Suppressor macrophage treated with lipopolysaccharide for 1 hour (primary cell): ENCODE data around the gene ECM2.
A peak's percentile ranks its signal among the peaks of the same experiment; 100 is the strongest.

Experiments used
- DNase-seq, 3 donors: peaks; one replicate each; pipeline ENCODE4 v3.0.0-alpha.2; 2020 to 2022

The ECM2 gene

DNA sequence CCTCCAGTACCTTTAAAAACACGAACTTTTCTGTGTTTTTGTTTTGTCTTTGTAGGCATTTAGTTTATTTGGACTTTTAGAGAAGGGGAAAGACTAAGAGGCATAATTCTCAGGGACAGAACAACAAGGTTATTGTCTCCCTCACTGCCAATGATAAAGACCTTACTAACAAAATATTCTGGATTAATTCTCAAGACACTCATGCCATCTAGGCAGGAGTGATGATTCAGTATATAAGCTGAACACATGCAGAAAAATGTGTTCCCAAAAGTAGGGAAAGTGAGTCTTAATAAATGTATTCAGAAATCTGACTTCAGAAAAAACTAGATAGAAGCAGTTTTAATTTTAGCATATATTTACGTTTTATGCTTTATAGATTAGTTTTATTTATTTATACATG lies 36.1 kb downstream of the ECM2 start:
- DNase-seq = no peak

DNA sequence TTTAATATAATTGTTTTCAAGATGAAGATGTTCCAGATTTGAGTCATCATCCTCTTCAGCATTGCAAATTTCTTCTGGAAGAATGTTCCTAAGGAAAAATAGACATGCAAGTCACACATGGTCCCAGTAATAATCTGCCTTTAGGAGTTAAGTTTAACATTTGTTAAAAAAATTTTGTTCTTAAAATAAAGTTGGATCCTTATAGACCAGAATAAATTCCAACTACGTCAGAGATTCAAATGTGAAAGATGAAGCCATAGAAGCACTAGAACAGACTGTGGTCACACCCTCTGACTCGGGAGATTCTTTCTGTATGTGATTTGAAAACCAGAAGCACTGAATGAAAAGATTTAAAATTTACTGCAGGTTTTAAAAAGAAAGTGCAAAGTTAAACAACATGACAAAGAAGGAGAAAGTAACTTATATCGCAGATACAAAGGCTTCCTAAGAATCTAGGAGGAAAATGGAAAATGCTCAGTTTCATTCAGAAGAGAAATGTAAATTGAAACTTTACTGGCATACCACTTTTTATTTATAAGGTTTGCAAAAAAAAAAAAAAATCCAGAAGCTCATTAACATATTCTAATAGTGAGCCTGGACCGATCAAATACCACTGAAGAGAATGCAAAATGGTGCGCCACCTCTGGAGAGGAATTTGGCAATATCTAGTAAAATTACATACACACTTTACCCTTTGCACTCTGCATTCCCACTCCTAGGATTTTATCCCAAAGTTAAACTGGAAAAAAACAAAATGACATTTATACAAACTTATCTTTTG lies 39.2 kb downstream of the ECM2 start:
- no peak for DNase-seq

DNA sequence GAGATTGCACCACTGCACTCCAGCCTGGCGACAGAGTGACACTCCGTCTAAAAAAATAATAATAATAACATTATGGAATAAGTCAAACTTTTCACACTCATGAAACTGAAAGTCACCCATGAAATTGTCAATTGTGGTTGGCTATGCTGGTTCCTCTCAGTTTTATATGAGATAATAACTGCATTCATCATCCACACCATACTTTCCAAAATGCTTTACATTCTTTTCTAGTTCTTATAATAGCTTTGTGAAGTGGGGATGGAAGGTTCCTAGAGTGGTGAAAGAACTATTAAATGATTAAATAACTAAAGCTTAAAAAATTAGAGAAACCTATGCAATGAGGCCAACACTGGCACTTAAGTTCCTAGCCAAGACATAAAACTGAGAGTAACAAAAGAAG lies 40.9 kb downstream of the ECM2 start:
- no peak for DNase-seq

DNA sequence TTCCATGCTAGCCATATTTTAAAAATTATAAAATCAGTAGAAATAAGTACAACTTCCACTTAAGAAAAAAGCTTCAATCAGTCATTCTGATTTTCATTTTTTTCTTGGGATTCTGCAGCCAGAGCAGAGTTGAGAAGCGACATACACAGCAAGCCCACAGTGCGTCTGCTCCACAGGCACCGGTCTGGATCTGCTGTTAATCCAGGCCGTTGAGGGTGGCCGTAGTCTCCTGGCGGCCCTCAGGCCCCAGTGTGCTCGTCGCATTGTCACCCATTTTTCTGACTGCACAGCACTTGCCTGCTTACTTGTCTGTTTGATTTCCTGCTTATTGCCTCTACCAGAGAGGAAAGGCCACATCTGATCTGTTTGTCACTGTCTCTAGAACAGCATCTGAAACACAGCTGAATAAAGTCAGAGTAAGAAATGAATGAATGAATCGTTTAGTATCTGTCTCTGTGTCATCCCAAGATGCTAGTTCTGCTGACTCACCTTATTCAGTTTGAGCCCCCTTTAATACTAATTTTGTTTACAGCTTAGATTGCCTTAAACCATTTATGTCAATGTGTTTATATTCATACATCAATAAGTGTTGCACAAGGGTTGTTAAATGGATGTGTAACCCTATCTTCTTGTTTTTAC lies 41.9 kb downstream of the ECM2 start:
- DNase-seq = no peak

DNA sequence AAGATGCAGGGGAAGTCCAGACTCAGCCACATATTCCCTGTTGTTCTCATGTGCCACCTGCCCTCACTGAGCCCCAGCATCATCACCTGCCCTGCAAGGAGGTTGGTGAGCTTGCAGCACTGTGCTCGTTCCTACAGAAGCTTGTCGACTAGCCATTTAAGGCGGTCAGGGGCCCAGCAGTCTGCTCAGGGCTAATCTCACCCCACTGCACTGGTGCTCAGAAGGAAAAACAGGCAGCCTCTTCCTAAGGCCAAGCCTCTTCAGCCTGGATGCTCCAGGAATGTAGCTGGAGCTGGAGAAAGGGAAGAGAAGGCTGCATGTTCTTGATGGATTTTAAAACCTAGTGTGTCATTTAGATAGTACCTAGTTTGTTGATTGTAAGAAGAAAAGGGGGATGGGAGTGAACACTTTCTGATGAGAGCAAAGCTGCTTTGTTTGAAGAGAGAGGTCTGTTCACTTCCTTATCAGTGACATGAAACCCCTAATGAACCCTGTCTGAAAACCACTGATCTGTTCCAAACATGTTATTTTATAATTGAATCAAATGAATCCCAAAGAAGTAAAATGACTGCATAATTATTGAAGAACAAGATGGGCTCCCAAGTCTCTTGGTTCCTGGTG lies 42.9 kb downstream of the ECM2 start:
- no peak for DNase-seq

DNA sequence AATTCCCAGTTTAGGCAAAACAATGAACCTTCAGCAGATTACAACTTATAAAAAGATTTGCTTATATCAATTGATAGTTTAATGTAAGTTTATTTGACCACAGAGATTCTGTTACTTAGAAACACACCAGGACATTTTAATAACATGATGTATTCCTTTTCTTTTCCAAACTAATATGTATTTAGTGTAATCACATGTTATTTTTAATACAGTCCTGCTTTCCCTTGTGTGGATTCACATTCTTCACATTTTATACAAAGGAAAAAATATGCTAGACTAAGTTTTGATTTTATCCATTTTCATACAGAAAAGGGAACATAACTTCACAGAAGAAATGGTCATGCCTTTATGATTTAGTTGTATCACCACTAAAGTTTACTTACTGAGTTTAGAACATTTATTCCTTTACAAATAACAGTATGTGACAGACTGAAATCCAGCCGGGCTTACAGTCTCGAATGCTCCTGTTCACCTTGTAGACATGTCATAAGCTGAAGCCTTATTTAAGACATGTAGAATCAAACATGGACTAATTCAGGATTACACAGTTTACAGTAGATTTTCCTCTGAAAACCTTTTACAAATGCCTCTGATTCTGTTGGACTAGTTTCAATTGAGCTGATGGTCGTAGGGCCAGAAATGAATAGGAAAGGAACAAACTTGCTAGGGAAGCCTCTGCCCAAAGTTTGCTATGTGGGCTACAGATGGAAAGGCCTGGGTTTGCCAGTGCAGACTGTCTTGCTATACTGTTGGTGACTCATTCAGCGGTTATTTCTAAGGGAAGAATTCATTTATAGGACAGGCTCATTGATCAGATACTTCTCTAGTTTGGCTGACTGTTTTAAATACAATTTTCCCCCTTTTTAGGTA lies 46.9 kb downstream of the ECM2 start:
- DNase-seq = no peak

DNA sequence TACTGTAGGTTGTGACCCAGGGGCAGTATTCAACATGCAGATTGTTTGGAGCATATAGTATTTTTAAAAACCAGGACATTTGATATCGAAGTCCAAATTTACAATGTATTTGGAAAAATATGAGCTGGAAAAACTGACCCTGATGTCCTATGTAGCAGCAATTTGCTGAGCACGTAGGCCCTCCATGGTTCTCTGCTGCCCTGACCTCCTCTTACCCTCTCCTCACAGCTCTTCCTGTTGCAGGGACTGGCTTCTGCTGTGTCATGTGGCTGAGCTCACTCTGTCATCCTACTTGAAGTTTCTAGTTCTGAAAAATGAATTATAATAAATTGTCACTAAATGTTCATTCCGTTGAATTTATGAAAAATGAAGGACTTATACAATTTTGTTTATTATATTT lies 49.4 kb downstream of the ECM2 start:
- DNase-seq = peak in 2 of 3 donors; percentile 25 to 32

DNA sequence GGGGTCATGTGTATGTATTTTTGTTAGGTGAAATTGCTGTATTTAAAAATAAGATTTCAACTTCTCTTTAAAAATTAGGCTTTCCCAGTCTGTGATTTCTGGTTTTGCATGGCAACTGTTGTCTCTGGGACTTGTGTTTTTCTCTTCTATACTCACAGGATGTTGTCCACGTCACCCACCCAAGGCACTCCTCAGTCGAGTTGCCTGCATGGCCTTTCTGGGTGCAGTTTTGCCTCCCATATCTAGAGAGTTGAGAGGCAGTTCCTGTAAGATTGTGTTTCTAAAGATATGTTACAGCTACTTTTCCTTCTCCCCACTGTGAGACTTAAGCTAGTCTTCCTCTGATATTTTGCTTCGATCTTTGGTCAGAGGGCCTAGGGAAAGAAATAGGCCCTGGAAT lies 51.2 kb downstream of the ECM2 start:
- DNase-seq = no peak

DNA sequence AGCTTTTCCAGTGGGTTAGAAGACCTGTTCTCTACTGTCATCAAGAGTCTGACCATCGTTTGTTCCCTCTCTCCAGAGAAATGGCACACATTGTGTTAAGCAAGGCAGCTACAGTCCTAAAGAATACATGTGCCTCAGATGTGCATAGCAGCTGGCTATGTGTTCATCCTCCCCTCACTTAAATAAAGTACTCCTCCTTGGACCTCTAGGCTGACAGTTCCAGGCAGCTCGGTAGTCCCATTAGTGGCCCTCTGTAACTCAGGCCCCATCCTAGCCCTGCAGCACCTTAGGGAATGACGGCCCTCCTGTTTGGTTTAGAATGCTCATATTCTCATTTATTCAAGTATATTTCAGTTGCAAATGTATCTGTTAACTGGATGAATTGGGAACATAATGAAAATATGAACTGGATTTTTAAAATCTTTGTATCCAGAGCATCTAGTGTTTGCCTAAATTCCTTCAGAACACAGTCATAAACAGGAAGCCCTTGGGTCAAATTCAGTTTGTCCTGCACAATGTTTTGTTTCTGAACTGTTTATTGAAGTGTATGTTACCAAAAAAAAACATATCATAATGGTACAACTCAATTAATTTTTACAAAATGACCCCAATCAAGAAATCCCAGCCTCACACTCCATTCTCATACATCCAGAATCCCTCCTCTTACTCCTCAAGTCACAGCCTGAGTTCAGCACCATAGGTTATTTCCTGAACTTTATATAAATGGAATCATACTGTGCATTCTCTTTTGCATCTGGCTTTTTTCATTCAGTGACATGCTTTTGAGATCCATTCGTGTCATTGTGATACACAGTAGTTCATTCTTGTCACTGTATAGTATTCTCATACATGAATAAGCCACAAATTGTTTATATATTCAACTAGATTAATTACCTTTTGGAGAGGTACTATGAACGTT lies 51.9 kb downstream of the ECM2 start:
- no peak for DNase-seq

DNA sequence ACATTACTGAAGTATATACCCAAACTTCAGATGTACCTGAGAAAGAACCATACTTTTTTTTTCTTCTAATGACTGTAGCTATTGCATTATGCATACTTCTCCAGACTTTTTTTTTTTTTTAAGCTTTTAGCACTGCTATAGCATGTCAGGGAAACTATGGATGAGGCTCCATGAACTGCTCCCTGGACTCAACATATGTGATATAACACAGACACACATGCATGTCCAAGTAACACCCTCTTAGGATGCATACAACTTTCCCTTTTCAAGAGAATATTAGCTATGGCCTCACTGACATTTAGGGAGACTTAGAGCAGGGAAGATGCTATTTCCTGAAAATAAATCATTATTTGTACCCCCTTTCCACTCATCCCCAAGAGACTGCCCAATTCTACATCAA lies 53.0 kb downstream of the ECM2 start:
- no peak for DNase-seq

DNA sequence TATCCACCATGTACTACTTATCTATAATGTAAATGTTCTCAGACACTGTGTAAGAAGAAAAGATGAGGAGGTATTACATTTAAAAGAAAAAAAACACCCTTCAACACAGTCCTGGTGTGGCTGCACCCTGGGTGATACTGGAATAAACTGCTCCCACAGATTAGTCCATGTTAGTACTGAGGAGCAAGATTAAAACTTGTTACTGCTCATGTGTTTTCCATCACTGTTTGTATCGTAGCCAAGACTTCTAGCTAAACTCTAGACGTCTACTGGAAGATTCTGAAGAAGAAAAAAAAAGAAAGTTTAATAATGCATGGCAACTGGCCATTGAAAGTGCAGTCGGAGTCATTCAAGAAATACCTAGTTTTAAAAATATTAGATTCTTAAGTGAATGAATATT lies 53.5 kb downstream of the ECM2 start, which contains the start of gene ASPN:
Gene ASPN (minus strand): TSS at position 178 of the 400 bp plus-strand sequence.
- DNase-seq = no peak

DNA sequence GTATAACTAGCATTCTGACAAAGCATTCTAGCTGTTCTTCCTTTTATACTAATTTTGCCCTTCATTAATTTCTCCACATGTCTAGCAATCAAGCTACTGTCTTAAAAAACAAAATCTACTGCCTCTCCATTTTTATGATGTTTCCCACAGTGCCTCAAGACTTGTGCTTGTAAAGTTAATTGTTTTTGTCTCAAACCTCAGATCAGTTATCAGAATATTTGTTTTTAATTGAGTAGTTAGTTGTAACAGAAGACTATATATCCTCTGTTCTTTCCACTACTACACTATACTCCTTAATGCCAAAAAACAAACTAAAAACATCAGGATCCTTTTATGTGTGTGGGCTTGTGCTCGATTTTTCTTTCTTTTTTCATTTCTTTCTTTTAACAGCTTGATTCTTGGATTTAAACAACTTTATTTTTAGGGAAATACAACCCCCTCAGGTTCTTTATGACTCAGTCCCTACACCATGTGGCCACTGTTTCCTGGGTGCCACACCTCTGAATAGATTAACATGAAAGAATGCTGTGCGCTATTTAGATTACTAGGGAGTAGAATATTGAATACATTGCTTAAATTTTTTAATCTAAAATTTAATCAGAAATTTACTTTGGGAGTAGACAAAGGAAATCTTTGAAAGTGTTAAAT lies 54.7 kb downstream of the ECM2 start:
- DNase-seq = no peak

DNA sequence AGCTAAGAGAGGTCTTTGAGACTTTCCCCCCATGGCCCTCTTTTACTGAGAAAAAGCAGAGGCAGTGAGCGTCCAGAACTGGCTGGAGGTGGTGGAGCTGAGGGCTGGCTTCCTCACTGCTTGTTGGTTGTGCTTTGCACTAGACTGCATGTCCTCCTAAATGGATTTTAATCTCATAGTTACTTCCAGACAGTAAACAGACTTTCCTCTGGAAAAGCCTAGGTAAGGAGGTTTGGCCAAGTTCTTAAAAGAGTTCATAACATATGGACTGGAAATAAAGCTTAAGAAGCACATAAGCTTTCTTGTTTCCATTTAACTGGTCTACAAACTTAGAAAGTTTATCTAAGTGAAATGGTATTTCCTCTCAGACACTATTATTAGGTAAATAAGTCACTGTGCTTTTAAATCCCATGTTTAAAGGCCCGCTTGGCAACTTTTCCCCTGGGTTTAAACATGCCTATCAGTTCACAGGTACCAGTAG lies 55.5 kb downstream of the ECM2 start:
- no peak for DNase-seq

DNA sequence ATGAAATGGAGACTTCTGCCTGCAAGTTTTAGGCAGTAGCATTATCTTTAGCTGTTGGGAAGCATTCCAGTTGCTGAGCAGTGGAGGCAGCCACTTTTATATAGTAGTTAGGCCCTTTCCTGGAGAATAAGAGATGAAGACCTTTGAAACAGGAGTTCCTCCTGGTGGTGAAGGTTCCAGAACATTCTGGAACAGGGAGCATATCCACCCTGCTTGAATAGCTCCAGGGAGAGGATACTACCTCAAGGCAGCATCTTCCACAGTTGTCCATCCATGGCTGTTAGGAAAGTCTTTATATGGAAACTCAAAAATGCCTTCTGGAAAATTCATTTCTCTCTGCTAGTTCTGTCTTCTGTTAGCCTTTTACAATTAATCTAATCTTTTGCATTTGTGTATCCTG lies 56.4 kb downstream of the ECM2 start:
- no peak for DNase-seq

DNA sequence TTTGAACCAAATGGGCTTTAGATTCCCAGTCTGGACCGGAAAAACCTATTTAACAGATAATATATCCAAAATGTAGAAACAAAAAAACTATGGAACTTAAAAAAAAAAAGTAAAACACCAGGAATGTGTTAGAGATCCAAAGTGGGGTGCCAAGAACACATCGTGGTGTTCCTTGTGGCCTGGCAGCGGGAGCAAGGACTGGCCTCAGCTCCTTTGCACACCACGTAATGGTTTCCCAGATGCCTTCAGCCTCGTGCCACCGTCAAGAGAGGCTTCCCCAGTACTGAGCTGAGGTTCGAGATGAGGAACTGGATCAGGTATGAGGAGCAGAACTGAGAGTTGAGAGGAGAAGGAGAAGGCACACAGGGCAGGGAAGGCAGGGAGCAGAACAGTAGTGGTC lies 57.0 kb downstream of the ECM2 start:
- no peak for DNase-seq

DNA sequence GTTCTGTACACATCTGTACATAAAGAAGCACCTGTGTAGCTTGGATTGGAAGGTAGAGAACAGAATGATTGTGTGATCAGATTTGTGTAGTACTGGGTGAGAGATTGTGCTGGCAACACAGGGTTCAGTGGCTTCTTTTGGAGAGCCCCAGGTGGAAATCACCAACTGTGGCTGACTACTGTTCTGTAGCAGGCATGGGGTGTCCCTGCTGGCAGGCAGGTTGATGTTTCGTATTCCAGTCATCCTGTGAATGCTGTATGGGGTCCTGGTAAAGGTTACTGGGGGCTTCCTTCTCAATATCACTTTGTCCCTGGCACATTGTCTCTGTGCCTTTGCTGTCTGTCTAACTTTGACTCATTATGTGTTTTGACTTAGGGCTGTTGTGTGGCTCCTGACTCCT lies 58.8 kb downstream of the ECM2 start:
- DNase-seq = no peak

DNA sequence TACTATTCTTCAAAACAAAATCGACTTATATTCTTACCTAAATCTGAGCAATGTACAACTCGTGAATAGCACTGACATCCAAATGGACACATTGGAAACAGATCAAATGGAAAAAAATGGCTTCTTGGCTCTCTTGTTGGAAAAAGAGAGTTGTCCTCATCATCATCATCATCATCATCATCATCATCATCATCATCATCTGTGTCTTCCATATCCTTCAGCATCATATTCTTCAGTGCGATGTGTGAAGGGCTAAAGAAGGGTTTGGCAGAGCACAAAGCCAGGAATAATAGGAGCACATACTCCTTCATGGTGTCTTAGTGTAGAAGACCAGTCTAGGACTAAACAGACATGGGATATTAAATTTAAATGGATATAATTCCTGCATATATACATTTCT lies 61.2 kb downstream of the ECM2 start:
- DNase-seq = no peak

DNA sequence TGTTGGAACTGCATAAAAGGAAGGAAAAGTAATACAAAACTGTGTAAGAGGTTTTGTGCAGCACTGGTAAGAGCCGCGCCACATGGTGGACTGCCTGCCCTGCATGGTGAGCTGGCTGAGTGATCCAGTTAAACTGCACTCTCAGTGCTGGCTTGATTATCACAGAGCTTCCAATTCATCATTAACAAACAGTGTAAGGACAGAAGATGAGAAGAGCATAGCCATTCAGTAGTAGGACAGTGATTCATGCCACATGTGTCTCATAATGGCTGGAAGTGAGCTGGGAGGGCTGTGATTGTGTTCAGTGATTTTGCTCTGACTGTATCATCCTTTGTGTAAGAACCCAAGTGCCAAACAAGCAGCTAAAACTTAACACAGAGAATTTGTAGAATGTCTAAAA lies 67.6 kb downstream of the ECM2 start:
- peak in 1 of 3 donors; percentile 3 for DNase-seq

DNA sequence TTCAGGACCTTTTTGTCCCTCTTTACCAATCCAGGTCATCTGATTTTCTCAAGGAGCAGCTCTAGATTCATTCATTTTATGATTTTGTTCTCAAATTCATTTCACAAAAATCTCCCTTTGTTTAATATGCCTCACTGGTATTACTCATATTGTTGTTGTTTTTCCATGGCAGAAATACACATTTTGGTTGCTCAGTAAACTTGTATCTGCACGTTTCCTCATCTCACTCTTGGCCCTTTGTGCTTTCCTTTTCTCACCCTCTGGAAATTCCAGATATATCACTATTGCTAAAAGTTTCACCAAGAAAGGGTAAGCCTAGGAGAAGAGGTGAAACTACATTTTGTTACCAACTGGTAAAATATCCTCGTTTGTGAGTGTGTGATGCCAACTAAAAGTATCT lies 68.3 kb downstream of the ECM2 start:
- peak; percentile 2 to 31 (median 10) for DNase-seq

DNA sequence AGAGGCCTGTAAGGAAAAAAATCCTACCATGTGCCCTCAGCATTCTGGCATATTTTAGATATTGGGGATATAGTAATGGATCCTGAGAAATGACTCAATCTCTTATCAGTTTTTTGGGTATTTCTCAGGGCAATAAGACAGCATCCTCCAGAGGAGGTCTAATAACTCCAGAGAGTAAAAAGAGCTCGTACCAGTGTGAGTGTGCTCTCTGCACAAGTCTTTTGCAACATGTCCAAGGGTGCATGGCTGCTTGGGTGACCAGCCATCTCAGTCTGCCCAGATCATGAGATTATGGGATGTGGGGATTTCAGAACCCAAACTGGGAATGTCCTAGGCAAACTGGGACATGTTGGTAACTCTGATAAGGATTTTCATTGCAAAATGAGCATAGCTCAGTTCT lies 68.7 kb downstream of the ECM2 start:
- DNase-seq = no peak

DNA sequence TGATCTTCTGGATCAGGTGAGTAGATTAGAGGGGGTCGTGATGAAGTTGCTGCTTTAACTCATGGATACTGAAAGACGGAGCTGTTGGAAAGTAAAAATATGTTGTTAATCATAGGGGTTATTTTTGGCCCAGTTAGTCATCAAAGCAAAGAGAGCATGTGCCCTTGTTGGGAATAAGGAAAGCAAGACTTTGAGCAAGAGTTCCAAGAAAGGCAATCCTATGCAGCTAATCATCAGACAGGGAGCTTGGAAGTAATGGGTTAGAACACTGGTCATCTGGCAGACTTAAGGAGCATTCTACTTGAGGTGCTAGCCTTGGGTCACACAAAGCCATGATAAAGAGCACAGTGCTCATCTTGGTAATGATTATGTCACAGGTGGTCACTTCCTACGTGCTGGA lies 71.8 kb downstream of the ECM2 start:
- peak in 2 of 3 donors; percentile 2 to 9 for DNase-seq
